ENCODE results near the gene TAS2R39. TPM values are rescaled to one million over a fixed set of nuclear protein-coding genes. Genes with fewer than 3 reads are reported as not detected.
"Not testable (repeated sequence)": the region's sequence is repeated elsewhere in the genome, so short reads cannot be mapped to it uniquely, and the experiment has no call there.

TAS2R39 gene
- total and polyA plus RNA-seq, 5 donors from 2014 or later: not detected

DNA sequence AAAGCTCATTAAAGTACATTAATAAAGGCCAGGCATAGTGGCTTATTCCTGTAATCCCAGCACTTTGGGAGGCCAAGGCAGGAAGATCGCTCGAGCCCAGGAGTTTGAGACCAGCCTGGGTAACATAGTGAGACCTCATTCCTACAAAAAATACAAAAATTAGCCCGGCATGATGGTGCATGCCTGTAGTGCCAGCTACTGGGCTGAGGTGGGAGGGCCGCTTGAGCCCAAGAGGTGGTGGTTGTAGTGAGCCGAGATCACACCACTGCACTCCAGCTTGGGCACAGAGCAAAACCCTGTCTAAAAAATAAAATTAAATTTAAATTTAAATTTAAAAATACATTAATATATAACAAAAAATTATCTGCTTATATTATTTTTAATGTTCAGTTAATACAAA, 7.1 kb upstream of the TAS2R39 start:
- Histone ChIP-seq H3K4me3 (ENCODE audit: low read depth, low read length) (no peak overlapping the region), H3K9me3 (ENCODE audit: control insufficient read depth in 2 of 2, low read length in 2 of 2) (peaks cover 6 to 15% of the 10 kb centered on the region in 2 experiments), H3K36me3 (ENCODE audit: control insufficient read depth, insufficient read depth, low read length) (no peaks in the 10 kb centered on the region), H3K4me1 (ENCODE audit: control insufficient read depth, insufficient read depth, low read length, poor library complexity, severe bottlenecking) (no peaks in the 10 kb centered on the region), H3K27me3 (ENCODE audit: control insufficient read depth, insufficient read depth, low read length) (no peaks in the 10 kb centered on the region), H3K27ac (ENCODE audit: insufficient read depth, low read length, poor library complexity, severe bottlenecking) (no peak overlapping the region)
- ATAC-seq (ENCODE audit: low read depth in 2 of 2) (no peak), DNase-seq (no peak)
- H3K9me3 Mint-ChIP-seq: peaks cover 0 to 15% (median 8%) of the 10 kb centered on the region in 7 donors
- H3K4me1 Mint-ChIP-seq: no peaks in the 10 kb centered on the region
- no peak overlapping the region for H3K4me3 Mint-ChIP-seq
- H3K27me3 Mint-ChIP-seq: peaks cover 8% of the 10 kb centered on the region
- H3K27ac Mint-ChIP-seq: no peak overlapping the region
- H3K36me3 Mint-ChIP-seq: no peaks in the 10 kb centered on the region

DNA sequence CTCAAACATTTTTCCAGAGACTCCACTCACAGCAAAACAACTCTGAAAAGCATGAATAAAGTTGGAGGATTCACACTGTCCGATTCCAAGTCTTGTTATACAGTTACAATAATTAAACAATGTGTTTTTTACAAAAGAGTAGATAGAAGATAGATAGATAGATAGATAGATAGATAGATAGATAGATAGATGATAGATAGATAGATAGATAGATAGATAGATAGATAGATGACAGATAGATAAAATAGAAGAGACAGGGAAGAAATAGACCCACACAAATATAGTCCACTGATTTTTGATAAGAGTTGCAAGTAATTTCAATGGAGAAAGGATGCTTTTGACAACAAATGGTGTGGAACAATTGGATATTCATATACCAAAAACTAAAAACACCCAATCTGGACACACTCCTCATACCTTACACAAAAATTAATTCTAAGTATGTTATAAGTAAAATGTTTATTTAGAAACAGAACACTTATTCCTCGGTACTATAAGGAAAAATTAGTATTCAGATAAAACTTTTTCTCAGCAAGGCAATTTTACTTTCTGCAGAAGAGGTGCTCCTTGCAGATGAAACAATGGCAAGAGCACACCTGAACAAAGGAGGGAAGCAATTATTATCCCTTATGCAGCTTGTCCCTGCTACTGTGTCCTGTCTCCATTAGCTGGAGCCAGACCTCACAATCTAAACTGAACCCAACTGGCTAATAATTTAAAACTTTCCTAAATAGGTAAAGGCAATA, 5.7 kb upstream of the TAS2R39 start:
- Mint-ChIP-seq H3K36me3 (no peaks in the 10 kb centered on the region), H3K27me3 (peaks cover 6% of the 10 kb centered on the region), H3K9me3 (peaks cover 0 to 18% (median 8%) of the 10 kb centered on the region in 7 donors), H3K27ac (no peak overlapping the region), H3K4me3 (no peak overlapping the region), H3K4me1 (no peaks in the 10 kb centered on the region)
- Histone ChIP-seq H3K9me3 (ENCODE audit: control insufficient read depth in 2 of 2, low read length in 2 of 2) (peaks cover 6 to 15% of the 10 kb centered on the region in 2 experiments), H3K27me3 (ENCODE audit: control insufficient read depth, insufficient read depth, low read length) (no peaks in the 10 kb centered on the region), H3K36me3 (ENCODE audit: control insufficient read depth, insufficient read depth, low read length) (no peaks in the 10 kb centered on the region), H3K4me3 (ENCODE audit: low read depth, low read length) (no peak overlapping the region), H3K4me1 (ENCODE audit: control insufficient read depth, insufficient read depth, low read length, poor library complexity, severe bottlenecking) (no peaks in the 10 kb centered on the region), H3K27ac (ENCODE audit: insufficient read depth, low read length, poor library complexity, severe bottlenecking) (no peak overlapping the region)
- ATAC-seq (ENCODE audit: low read depth in 2 of 2) (no peak), DNase-seq (no peak)

DNA sequence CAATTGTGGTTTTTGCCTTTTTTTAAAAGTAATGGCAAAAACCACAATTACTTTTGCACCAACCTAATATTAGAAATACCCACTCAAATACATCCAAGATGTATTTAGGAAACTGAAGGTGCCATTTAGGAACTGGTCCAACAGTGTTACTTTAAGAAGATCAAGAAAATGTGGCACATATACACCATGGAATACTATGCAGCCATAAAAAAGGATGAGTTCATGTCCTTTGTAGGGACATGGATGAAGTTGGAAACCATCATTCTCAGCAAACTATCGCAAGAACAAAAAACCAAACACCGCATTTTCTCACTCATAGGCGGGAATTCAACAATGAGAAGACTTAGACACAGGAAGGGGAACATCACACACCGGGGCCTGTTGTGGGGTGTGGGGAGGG, 2.4 kb upstream of the TAS2R39 start:
- DNase-seq; ATAC-seq (ENCODE audit: low read depth in 2 of 2); H3K4me1 Mint-ChIP-seq; H3K27me3 ChIP-seq (ENCODE audit: control insufficient read depth, insufficient read depth, low read length); H3K4me1 ChIP-seq (ENCODE audit: control insufficient read depth, insufficient read depth, low read length, poor library complexity, severe bottlenecking); H3K27ac ChIP-seq (ENCODE audit: insufficient read depth, low read length, poor library complexity, severe bottlenecking); H3K36me3 ChIP-seq (ENCODE audit: control insufficient read depth, insufficient read depth, low read length); H3K4me3 Mint-ChIP-seq; H3K36me3 Mint-ChIP-seq; H3K4me3 ChIP-seq (ENCODE audit: low read depth, low read length); H3K27ac Mint-ChIP-seq: not testable (repeated sequence)
- H3K27me3 Mint-ChIP-seq: peaks cover 20% of the 10 kb centered on the region
- peaks cover 0 to 18% (median 8%) of the 10 kb centered on the region in 7 donors for H3K9me3 Mint-ChIP-seq
- peaks cover 6 to 15% of the 10 kb centered on the region in 2 experiments for H3K9me3 ChIP-seq (ENCODE audit: control insufficient read depth in 2 of 2, low read length in 2 of 2)

DNA sequence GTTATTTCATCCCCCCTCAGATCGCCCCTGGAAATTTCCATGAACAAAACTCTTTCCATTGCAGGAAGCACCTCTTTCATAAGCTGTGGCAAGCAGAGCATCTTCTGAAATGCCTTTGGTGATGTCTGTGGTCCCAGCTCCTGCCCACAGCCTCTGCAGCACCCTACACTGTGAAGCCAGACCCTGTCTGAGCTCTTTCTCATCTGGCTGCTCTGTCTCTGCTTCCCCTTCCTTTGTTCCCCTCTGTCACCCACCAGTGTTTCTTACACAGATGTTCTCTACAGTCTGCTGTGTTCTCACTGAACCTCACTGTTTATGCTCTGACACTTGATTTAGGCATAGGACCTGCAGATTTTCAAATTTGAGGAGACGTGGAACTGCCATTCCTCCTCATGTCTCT, 1.9 kb upstream of the TAS2R39 start:
- ATAC-seq (ENCODE audit: low read depth in 2 of 2) (no peak), DNase-seq (no peak)
- Mint-ChIP-seq H3K27ac (no peak overlapping the region), H3K4me3 (no peak overlapping the region), H3K4me1 (no peaks in the 10 kb centered on the region), H3K9me3 (peaks cover 0 to 18% (median 8%) of the 10 kb centered on the region in 7 donors), H3K36me3 (no peaks in the 10 kb centered on the region), H3K27me3 (peaks cover 20% of the 10 kb centered on the region)
- H3K4me1 ChIP-seq (ENCODE audit: control insufficient read depth, insufficient read depth, low read length, poor library complexity, severe bottlenecking): no peaks in the 10 kb centered on the region
- peaks cover 8% of the 10 kb centered on the region for H3K27me3 ChIP-seq (ENCODE audit: control insufficient read depth, insufficient read depth, low read length)
- H3K9me3 ChIP-seq (ENCODE audit: control insufficient read depth in 2 of 2, low read length in 2 of 2): peaks cover 6 to 15% of the 10 kb centered on the region in 2 experiments
- H3K36me3 ChIP-seq (ENCODE audit: control insufficient read depth, insufficient read depth, low read length): no peaks in the 10 kb centered on the region
- no peak overlapping the region for H3K4me3 ChIP-seq (ENCODE audit: low read depth, low read length)
- no peak overlapping the region for H3K27ac ChIP-seq (ENCODE audit: insufficient read depth, low read length, poor library complexity, severe bottlenecking)

DNA sequence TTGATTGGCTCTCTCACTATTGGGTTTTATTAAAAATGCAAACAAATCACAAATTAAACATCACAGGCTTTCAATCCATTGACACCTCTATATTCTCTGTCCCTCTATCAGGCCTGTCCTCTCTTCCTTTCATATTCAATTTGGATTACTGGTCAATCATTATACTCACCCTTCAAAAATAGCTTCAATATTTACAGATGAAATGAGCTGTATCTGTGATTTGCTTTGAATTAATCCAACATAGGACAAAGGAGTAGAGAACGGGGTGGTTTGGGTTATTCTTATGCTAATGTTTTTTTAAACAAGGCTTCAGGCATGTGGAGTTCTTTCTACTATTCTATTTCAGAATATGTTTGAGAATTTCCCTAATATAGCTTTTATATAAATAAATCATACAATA, 2.3 kb downstream of the TAS2R39 start:
- Mint-ChIP-seq H3K27ac (no peak overlapping the region), H3K27me3 (peaks cover 20% of the 10 kb centered on the region), H3K4me3 (no peak overlapping the region), H3K9me3 (peaks cover 0 to 5% (median 0%) of the 10 kb centered on the region in 7 donors), H3K4me1 (no peaks in the 10 kb centered on the region), H3K36me3 (no peaks in the 10 kb centered on the region)
- DNase-seq: no peak
- no peak for ATAC-seq (ENCODE audit: low read depth in 2 of 2)
- Histone ChIP-seq H3K27me3 (ENCODE audit: control insufficient read depth, insufficient read depth, low read length) (peaks cover 8% of the 10 kb centered on the region), H3K27ac (ENCODE audit: insufficient read depth, low read length, poor library complexity, severe bottlenecking) (no peak overlapping the region), H3K9me3 (ENCODE audit: control insufficient read depth in 2 of 2, low read length in 2 of 2) (no peaks in the 10 kb centered on the region), H3K4me3 (ENCODE audit: low read depth, low read length) (no peak overlapping the region), H3K4me1 (ENCODE audit: control insufficient read depth, insufficient read depth, low read length, poor library complexity, severe bottlenecking) (no peaks in the 10 kb centered on the region), H3K36me3 (ENCODE audit: control insufficient read depth, insufficient read depth, low read length) (no peaks in the 10 kb centered on the region)

DNA sequence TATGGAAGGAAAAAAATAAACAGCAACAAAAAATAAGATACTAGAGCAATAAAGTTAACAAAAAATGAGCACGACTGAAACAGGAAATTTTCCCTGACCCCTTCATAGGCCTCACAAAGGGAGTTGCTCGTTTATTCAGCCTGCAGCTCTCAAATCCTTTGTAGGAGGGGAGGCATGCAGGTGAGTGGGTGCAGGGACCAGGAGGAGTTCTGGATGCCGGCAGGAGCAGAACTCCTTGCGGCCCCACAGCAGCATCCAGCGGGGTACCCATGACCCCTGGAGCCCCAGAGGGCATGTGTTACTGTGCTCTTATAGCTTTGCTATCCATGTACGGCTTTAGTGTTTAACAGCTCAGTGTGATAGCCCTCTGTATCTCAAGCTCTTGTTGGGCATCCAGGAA, 5.8 kb downstream of the TAS2R39 start:
- H3K4me1 Mint-ChIP-seq: no peaks in the 10 kb centered on the region
- Histone ChIP-seq H3K4me1 (ENCODE audit: control insufficient read depth, insufficient read depth, low read length, poor library complexity, severe bottlenecking) (no peaks in the 10 kb centered on the region), H3K27ac (ENCODE audit: insufficient read depth, low read length, poor library complexity, severe bottlenecking) (no peak overlapping the region), H3K4me3 (ENCODE audit: low read depth, low read length) (no peak overlapping the region), H3K36me3 (ENCODE audit: control insufficient read depth, insufficient read depth, low read length) (no peaks in the 10 kb centered on the region), H3K27me3 (ENCODE audit: control insufficient read depth, insufficient read depth, low read length) (peaks cover 6% of the 10 kb centered on the region), H3K9me3 (ENCODE audit: control insufficient read depth in 2 of 2, low read length in 2 of 2) (no peaks in the 10 kb centered on the region)
- H3K36me3 Mint-ChIP-seq: no peaks in the 10 kb centered on the region
- H3K9me3 Mint-ChIP-seq: peaks cover 0 to 3% (median 0%) of the 10 kb centered on the region in 7 donors
- no peak overlapping the region for H3K27ac Mint-ChIP-seq
- no peak overlapping the region for H3K4me3 Mint-ChIP-seq
- DNase-seq: no peak
- peaks cover 22% of the 10 kb centered on the region for H3K27me3 Mint-ChIP-seq
- no peak for ATAC-seq (ENCODE audit: low read depth in 2 of 2)

DNA sequence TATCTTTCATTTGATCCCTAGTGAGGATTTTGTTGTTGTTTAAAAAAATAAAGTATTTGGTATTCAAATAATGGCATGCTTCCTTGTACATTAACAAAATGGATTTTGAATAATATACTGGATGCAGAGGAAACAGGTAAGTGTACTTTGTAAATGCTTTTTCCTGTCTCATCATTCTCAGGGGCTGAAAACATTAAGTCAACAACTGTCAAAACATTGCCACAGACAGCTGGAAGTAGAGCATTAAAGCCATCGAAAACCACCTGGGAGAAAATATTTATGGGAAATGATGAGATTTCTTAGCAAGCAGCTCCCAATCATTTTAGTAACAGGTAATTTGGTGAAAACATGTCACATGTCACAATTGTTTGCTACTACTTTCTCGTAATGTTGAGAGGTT, 10.7 kb downstream of the TAS2R39 start:
- H3K4me3 Mint-ChIP-seq: no peak overlapping the region
- H3K4me1 ChIP-seq (ENCODE audit: control insufficient read depth, insufficient read depth, low read length, poor library complexity, severe bottlenecking): no peaks in the 10 kb centered on the region
- no peaks in the 10 kb centered on the region for H3K36me3 ChIP-seq (ENCODE audit: control insufficient read depth, insufficient read depth, low read length)
- peaks cover 0 to 2% (median 0%) of the 10 kb centered on the region in 7 donors for H3K9me3 Mint-ChIP-seq
- no peak overlapping the region for H3K27ac ChIP-seq (ENCODE audit: insufficient read depth, low read length, poor library complexity, severe bottlenecking)
- ATAC-seq (ENCODE audit: low read depth in 2 of 2) (no peak), DNase-seq (no peak)
- no peak overlapping the region for H3K27ac Mint-ChIP-seq
- H3K27me3 ChIP-seq (ENCODE audit: control insufficient read depth, insufficient read depth, low read length): peaks cover 13% of the 10 kb centered on the region
- H3K4me1 Mint-ChIP-seq: no peaks in the 10 kb centered on the region
- no peaks in the 10 kb centered on the region for H3K36me3 Mint-ChIP-seq
- peaks cover 28% of the 10 kb centered on the region for H3K27me3 Mint-ChIP-seq
- H3K9me3 ChIP-seq (ENCODE audit: control insufficient read depth in 2 of 2, low read length in 2 of 2): no peaks in the 10 kb centered on the region
- no peak overlapping the region for H3K4me3 ChIP-seq (ENCODE audit: low read depth, low read length)

DNA sequence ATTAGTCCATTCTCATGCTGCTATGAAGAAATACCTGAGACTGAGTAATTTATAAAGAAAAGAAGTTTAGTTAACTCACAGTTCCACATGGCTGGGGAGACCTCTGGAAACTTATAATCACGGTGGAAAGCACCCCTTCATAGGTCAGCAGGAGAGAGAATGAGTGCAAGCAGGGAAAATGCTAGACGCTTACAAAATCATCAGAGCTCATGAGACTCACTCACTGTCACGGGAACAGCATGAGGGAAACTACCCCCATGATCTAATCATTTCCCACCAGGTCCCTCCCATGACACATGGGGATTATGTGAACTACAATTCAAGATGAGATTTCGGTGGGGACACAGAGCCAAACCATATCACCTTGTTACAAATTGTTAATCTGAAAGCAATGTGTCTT, 15.8 kb downstream of the TAS2R39 start:
- DNase-seq: no peak
- Mint-ChIP-seq H3K4me3 (no peak overlapping the region), H3K36me3 (no peaks in the 10 kb centered on the region), H3K9me3 (no peaks in the 10 kb centered on the region), H3K27me3 (peaks cover 57% of the 10 kb centered on the region), H3K27ac (no peak overlapping the region), H3K4me1 (no peaks in the 10 kb centered on the region)
- Histone ChIP-seq H3K9me3 (ENCODE audit: control insufficient read depth in 2 of 2, low read length in 2 of 2) (no peaks in the 10 kb centered on the region), H3K36me3 (ENCODE audit: control insufficient read depth, insufficient read depth, low read length) (no peaks in the 10 kb centered on the region), H3K27me3 (ENCODE audit: control insufficient read depth, insufficient read depth, low read length) (peaks cover 19% of the 10 kb centered on the region), H3K4me3 (ENCODE audit: low read depth, low read length) (no peak overlapping the region), H3K27ac (ENCODE audit: insufficient read depth, low read length, poor library complexity, severe bottlenecking) (no peak overlapping the region), H3K4me1 (ENCODE audit: control insufficient read depth, insufficient read depth, low read length, poor library complexity, severe bottlenecking) (no peaks in the 10 kb centered on the region)
- no peak for ATAC-seq (ENCODE audit: low read depth in 2 of 2)
